Kidney glomerular epithelial cell (primary cell): ENCODE results near the gene CAPZA1.
A peak's percentile ranks its signal among the peaks of the same experiment; 100 is the strongest.
"Not testable (repeated sequence)": the region's sequence is repeated elsewhere in the genome, so short reads cannot be mapped to it uniquely, and the experiment has no call there.

Source experiments
- DNase-seq: peaks from one replicate; lab custom pipeline; 2025; lab: John Stamatoyannopoulos, UW

Gene CAPZA1

GRCh38 chr1:112619518-112620376 is at the start of gene CAPZA1:
CAPZA1 (plus strand) TSS chr1:112619832; CDS start chr1:112619845, 13 bp downstream.
- DNase-seq: peak; percentile 70

- DNase-seq: no peak
Measured at GRCh38 chr1:112575154-112575804, 44.4 kb upstream of the CAPZA1 start.

- no peak for DNase-seq
Measured at GRCh38 chr1:112576240-112576639, 43.4 kb upstream of the CAPZA1 start.

GRCh38 chr1:112579801-112580510 is 39.7 kb upstream of the CAPZA1 start:
- DNase-seq: no peak

GRCh38 chr1:112581586-112582192 is 37.9 kb upstream of the CAPZA1 start:
- no peak for DNase-seq

GRCh38 chr1:112583366-112583765 is 36.3 kb upstream of the CAPZA1 start:
- DNase-seq: no peak

- no peak for DNase-seq
Measured at GRCh38 chr1:112589766-112590165, 29.9 kb upstream of the CAPZA1 start.

GRCh38 chr1:112594208-112594876 is 25.3 kb upstream of the CAPZA1 start:
- no peak for DNase-seq

GRCh38 chr1:112599477-112599876 is 20.2 kb upstream of the CAPZA1 start:
- no peak for DNase-seq

- DNase-seq: no peak
Measured at GRCh38 chr1:112603012-112603411, 16.6 kb upstream of the CAPZA1 start.

GRCh38 chr1:112603541-112603940 is 16.1 kb upstream of the CAPZA1 start:
- no peak for DNase-seq

GRCh38 chr1:112605633-112606327 is 13.9 kb upstream of the CAPZA1 start:
- no peak for DNase-seq

GRCh38 chr1:112614460-112615065 is 5.1 kb upstream of the CAPZA1 start:
- DNase-seq: peak; percentile 58

- peak; percentile 61 for DNase-seq
Measured at GRCh38 chr1:112618114-112618720, 1.4 kb upstream of the CAPZA1 start.

- DNase-seq: peak; percentile 54
Measured at GRCh38 chr1:112618721-112619517, 713 bp upstream of the CAPZA1 start, which contains the start of gene ST7L. ST7L (minus strand) TSS chr1:112619141; CDS start chr1:112619113, 28 bp downstream.

GRCh38 chr1:112620377-112620695 is 704 bp downstream of the CAPZA1 start:
- peak; percentile 12 for DNase-seq

GRCh38 chr1:112624493-112624892 is 4.9 kb downstream of the CAPZA1 start:
- not testable (repeated sequence) for DNase-seq

- DNase-seq: peak; percentile 13
Measured at GRCh38 chr1:112625696-112626095, 6.1 kb downstream of the CAPZA1 start.

GRCh38 chr1:112626193-112626592 is 6.6 kb downstream of the CAPZA1 start:
- no peak for DNase-seq
